ENCODE data around the gene SCO2.

The SCO2 gene

GRCh38 chr22:50482107-50483074 lies 43.0 kb downstream of the SCO2 start:
- no peak for DNase-seq (ENCODE audit: extremely low read depth, low read depth)

GRCh38 chr22:50481440-50482106 lies 43.8 kb downstream of the SCO2 start, which contains the start of gene ADM2:
ADM2 (plus strand) TSS chr22:50481543; CDS start chr22:50481848, 305 bp downstream.
- peak; percentile 31 for DNase-seq (ENCODE audit: extremely low read depth, low read depth)
- TF ChIP-seq, protein P1, sequence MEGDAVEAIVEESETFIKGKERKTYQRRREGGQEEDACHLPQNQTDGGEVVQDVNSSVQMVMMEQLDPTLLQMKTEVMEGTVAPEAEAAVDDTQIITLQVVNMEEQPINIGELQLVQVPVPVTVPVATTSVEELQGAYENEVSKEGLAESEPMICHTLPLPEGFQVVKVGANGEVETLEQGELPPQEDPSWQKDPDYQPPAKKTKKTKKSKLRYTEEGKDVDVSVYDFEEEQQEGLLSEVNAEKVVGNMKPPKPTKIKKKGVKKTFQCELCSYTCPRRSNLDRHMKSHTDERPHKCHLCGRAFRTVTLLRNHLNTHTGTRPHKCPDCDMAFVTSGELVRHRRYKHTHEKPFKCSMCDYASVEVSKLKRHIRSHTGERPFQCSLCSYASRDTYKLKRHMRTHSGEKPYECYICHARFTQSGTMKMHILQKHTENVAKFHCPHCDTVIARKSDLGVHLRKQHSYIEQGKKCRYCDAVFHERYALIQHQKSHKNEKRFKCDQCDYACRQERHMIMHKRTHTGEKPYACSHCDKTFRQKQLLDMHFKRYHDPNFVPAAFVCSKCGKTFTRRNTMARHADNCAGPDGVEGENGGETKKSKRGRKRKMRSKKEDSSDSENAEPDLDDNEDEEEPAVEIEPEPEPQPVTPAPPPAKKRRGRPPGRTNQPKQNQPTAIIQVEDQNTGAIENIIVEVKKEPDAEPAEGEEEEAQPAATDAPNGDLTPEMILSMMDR (IDR thresholded peaks at IDR 0.05; ENCODE audit: low read depth, low read length), result no peak

More at GRCh38 chr22:50482107-50483074, 43.0 kb downstream of the SCO2 start:
- TF ChIP-seq, protein P1 (IDR thresholded peaks at IDR 0.05; ENCODE audit: low read depth, low read length), result no peak

DNA sequence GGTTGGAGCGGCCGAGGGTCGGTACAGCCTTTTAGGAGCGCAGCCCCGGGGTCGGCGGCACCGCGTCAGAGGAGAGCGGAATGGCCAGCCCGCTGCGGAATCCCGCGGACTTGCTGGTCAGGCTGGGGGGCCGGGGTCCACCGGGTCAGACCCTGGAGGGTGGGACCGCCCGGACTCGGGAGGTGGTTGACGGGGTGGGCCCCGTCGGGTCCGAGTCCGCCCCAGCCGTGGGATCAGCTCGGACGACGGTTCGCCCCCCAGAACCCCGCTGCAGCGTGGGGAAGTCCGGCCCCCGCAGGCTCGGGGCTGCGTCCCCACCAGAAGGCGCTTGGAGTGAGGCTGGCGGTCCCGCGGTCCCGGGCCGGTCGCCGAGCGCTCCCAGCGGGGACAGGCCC lies 44.4 kb downstream of the SCO2 start:
- no peak for DNase-seq (ENCODE audit: extremely low read depth, low read depth)
- TF ChIP-seq, protein P1 (IDR thresholded peaks at IDR 0.05; ENCODE audit: low read depth, low read length), result no peak

- DNase-seq (ENCODE audit: extremely low read depth, low read depth), result no peak
- TF ChIP-seq, protein P1 (IDR thresholded peaks at IDR 0.05; ENCODE audit: low read depth, low read length), result no peak
These were observed 45.7 kb downstream of the SCO2 start for GRCh38 chr22:50479721-50480120.

- TF ChIP-seq, protein P1 (IDR thresholded peaks at IDR 0.05; ENCODE audit: low read depth, low read length), result no peak
- no peak for DNase-seq (ENCODE audit: extremely low read depth, low read depth)
These were observed 47.5 kb downstream of the SCO2 start for GRCh38 chr22:50477923-50478322.

DNA sequence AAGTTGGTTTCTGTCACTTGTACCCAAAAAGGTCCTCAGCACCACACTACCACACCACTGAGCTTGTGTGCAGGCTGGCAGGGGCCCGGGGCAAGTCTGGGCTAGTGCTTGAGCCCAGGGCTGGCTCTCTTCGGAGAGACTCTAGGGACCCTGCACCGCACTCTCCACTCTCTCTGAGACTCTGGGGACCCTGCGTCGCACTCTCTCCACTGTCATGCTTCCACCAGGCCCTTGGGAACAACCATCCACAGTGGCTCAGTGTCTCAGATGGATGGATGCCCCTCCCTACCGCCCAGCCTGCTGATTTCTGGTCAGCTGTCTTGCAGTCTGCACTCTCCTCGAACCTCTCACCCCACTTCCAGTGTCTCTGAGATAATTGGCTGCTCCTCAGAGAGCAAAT lies 48.5 kb downstream of the SCO2 start:
- TF ChIP-seq, protein P1 (IDR thresholded peaks at IDR 0.05; ENCODE audit: low read depth, low read length), result no peak
- no peak for DNase-seq (ENCODE audit: extremely low read depth, low read depth)

DNA sequence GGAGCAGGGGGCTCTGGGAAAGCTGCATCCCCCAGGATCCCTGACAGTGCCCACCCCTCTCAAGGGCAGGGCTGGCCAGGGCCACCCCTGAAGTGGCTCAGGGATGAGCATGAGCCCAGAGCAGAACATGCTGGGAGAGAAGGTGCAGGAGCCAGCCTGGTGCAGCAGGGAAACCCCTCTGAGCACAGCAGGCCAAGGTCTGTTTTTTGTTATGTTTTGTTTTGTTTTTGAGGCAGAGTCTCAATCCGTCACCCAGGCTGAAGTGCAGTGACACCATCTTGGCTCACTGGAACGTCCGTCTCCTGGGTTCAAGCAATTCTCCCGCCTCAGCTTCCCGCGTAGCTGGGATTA lies 49.8 kb downstream of the SCO2 start:
- no peak for DNase-seq (ENCODE audit: extremely low read depth, low read depth)
- TF ChIP-seq, protein P1 (IDR thresholded peaks at IDR 0.05; ENCODE audit: low read depth, low read length), result no peak

All from AG09319 (cell line).